HG03045 (cell line): ENCODE results near the gene SNAPC3.
A peak's percentile ranks its signal among the peaks of the same experiment; 100 is the strongest.

ENCODE experiments used
- ATAC-seq: cut with Tn5 transposase; IDR thresholded peaks from one replicate; pipeline ENCODE4 v1.9.1; 2021; ENCODE audit warnings: mild to moderate bottlenecking, moderate library complexity; ENCODE audit not compliant: unreplicated experiment

The SNAPC3 gene

GRCh38 chr9:15485836-15486666 is 63.4 kb downstream of the SNAPC3 start:
- no peak for ATAC-seq

DNA sequence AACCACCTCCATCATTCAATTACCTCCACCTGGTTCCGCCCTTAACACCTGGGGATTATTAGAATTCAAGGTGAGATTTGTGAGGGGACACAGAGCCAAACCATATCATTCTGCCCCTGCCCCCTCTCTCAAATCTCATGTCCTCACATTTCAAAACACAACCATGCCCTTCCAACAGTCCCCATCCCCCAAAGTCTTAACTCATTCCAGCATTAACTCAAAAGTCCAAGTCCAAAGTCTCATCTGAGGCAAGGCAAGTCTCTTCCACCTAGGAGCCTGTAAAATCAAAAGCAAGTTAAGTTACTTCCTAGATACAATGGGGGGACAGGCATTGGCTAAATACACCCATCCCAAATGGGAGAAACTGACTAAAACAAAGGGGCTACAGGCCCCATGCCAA is 69.3 kb downstream of the SNAPC3 start:
- ATAC-seq, result no peak

DNA sequence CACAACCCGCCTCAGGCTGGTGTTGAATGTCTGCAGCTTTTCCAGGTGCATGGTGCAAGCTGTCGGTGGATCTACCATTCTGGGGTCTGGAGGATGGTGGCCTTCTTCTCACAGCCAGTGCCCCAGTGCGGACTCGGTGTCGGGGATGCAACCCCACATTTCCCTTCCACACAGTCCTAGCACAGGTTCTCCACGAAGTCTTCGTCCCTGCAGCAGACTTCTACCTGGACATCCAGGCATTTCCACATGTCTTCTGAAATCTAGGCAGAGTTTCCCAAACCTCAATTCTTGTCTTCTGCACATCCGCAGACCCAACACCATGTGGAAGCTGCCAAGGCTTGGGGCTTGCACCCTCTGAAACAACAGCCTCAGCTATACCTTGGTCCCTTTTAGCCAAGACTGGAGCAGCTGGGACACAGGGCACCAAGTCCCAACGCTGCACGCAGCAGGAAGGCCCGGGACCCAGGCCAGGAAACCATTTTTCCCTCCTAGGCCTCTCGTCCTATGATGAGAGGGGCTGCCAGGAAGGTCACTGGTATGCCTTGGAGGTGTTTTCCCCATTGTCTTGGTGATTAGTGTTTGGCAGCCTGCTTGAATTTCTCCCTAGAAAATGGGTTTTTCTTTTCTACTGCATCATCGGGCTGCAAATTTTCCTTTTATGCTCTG is 69.9 kb downstream of the SNAPC3 start:
- ATAC-seq, result no peak

GRCh38 chr9:15498246-15498995 is 75.7 kb downstream of the SNAPC3 start:
- ATAC-seq, result no peak

DNA sequence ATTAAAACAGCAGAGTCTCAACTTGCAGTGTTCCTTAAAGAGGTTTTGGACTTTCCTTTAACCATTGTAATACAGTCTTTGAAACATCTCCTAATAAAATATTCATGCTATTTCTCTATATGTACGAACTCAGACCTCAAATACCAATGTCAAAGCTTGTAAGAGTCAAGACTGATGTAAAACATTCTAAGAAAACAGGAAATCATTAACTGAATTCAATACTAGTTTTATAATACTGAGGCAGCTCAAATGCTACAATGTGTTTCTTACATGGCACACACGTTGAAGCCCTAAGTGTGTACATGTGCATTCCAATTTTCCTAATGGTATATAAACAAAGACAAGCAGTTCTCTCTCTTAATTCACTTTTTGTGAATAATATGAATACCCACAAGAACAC is 76.5 kb downstream of the SNAPC3 start:
- no peak for ATAC-seq

DNA sequence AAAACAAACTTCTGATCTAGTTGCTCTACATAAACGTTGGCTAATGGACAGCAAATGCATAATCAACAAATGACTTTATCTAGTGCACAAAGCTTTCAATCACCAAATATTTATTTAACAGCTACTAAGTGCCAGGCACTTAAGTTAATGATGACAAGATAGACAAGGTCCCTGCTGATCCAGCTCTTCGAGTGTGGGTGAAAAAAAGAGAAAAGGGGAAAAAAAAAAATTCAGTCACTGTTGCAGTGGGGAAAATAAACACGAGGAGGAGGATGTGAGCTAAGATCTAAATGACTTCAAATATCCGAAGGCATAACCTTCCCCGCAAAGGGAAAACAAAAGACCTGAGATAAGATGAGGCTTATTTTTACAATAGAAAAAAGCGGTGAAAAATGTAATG is 78.5 kb downstream of the SNAPC3 start:
- ATAC-seq, result no peak

GRCh38 chr9:15501803-15502202 is 79.1 kb downstream of the SNAPC3 start:
- no peak for ATAC-seq

DNA sequence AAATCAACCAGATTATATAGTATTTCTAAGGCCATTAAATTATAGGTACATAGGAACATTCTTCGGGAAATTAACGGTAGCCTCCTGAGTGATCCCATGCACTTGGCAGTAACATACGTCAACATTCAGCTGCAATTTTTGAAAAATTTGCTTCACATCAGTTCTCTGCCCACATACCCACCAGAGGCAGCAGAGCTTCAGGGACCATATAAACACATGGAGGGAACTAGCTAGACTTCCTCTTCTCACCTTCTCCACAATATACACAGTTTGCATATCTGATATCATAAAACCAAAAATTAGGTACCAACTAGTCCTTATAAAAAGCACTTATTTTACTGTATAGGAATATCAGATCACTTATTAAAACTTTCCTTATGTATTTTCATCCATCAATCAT is 83.2 kb downstream of the SNAPC3 start:
- no peak for ATAC-seq

GRCh38 chr9:15509931-15510788 is 87.5 kb downstream of the SNAPC3 start:
- ATAC-seq, result peak; percentile 55

DNA sequence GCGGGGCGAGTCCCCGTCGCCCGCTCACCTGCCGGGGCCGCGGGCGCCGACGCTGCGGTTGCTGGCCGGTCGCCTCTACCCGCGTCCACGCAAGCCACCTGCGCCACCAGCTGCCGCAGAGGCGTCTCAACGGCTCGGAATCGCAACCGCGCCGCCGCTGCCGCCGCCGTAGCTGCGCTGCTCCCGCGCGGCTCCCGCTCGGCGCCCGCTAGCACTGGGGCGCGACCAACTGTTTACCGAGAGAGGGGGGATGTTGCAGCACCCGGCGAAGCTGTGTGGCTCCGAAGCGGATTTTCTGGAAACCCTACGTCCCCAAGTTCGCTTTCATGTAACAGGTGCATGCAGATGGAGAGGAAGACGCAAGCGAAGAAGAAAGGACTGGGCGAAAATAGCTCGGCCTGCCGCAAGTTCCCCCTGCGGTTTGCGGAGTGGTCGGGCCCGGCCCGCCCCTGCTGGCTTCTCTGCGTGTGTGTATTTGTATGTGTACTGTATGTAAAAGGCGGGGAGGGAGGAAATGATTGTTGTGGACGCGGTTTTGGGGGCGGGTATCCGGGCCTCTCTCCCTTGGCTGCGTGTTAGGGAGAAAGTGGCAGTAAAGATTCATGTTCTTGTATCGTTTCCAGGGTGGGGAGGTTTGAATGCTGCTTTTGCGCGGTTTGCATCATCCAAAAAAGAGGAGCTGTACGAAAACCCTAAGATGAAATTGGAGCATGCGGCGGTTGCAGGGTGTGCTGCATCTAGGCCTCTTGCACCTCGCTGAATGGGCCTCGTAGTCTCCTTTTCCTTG is 88.3 kb downstream of the SNAPC3 start, which contains the start of gene PSIP1:
Gene PSIP1 (minus strand): TSS at position 182 of the 787 bp plus-strand sequence. CDS start 782 bp downstream, outside the sequence.
- peak; percentile 84 for ATAC-seq
